ENCODE data around the gene ING5. TPM values are rescaled to one million over a fixed set of nuclear protein-coding genes. Genes with fewer than 3 reads are reported as not detected.

Gene ING5
- total RNA-seq, 1 experiment from 2014 or later, result 45.9 TPM

DNA sequence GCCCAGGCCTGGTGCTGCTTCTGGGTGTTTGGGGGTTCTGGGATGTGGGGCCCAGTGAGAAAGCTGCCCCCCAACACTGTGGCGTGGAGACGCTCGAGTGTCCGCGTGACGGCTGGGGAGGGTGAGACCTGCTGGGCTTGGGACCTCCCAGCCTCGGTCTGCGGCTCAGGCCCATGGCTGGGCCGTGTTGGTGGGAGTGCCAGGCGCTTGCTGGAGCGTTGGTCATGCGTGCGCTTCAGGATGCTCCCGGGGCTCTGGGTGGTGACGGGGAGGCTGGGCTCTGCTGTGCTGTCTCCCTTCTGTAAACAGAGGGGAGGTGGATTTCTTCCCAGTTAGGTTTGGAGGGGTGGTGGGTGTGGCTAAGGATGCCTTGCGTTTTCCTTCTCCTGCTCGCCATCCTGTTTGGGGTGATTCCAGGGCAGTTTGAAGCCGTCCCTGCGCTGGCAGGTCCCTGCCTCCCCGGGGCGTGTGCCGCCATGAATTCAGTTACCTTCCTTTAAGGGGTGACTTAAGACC is 75.4 kb downstream of the ING5 start:
- no peak overlapping the region; the same call in 1 of the 2 replicates for H3K27ac ChIP-seq (ENCODE audit: low read depth, low read length)
- TF ChIP-seq ELF1 (IDR thresholded peaks at IDR 0.05; ENCODE audit: borderline replicate concordance, low read depth) (no peak), ZNF274 (IDR thresholded peaks at IDR 0.05; ENCODE audit: low read depth, low read length) (no peak), EGR1 (IDR thresholded peaks at IDR 0.05; ENCODE audit: low read depth) (no peak), RAD21 (IDR thresholded peaks at IDR 0.05; ENCODE audit: low read depth) (no peak), SRF (IDR thresholded peaks at IDR 0.05; ENCODE audit: low read depth) (no peak), TCF7L2 (IDR thresholded peaks at IDR 0.05; ENCODE audit: borderline replicate concordance, extremely low read depth, insufficient read depth, insufficient read length) (no peak), SIN3A (IDR thresholded peaks at IDR 0.05; ENCODE audit: low read depth) (no peak), JUND (IDR thresholded peaks at IDR 0.05) (no peak), FOSL1 (IDR thresholded peaks at IDR 0.05; ENCODE audit: low read depth) (no peak), YY1 (IDR thresholded peaks at IDR 0.05; ENCODE audit: extremely low read depth, insufficient replicate concordance, low read depth, low read length) (no peak)
- TF ChIP-seq, protein P1, sequence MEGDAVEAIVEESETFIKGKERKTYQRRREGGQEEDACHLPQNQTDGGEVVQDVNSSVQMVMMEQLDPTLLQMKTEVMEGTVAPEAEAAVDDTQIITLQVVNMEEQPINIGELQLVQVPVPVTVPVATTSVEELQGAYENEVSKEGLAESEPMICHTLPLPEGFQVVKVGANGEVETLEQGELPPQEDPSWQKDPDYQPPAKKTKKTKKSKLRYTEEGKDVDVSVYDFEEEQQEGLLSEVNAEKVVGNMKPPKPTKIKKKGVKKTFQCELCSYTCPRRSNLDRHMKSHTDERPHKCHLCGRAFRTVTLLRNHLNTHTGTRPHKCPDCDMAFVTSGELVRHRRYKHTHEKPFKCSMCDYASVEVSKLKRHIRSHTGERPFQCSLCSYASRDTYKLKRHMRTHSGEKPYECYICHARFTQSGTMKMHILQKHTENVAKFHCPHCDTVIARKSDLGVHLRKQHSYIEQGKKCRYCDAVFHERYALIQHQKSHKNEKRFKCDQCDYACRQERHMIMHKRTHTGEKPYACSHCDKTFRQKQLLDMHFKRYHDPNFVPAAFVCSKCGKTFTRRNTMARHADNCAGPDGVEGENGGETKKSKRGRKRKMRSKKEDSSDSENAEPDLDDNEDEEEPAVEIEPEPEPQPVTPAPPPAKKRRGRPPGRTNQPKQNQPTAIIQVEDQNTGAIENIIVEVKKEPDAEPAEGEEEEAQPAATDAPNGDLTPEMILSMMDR (IDR thresholded peaks at IDR 0.05 in 2 of 3, conservative IDR thresholded peaks at IDR 0.05 in 1 of 3; ENCODE audit: borderline replicate concordance in 1 of 3, insufficient read depth in 1 of 3, low read depth in 2 of 3, low read length in 2 of 3), result no peak
- TF ChIP-seq, protein P2, sequence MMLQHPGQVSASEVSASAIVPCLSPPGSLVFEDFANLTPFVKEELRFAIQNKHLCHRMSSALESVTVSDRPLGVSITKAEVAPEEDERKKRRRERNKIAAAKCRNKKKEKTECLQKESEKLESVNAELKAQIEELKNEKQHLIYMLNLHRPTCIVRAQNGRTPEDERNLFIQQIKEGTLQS (IDR thresholded peaks at IDR 0.05), result no peak
- no peak overlapping the region for H3K4me2 ChIP-seq (ENCODE audit: low read length)
- no peak overlapping the region for H2AFZ ChIP-seq (ENCODE audit: low read depth, low read length, poor library complexity, severe bottlenecking)
- DNase-seq (ENCODE audit: low read depth, low spot score), result no peak
- no peaks in the 10 kb centered on the region for H4K20me1 ChIP-seq (ENCODE audit: insufficient read depth)
- H3K9me2 ChIP-seq (ENCODE audit: insufficient read depth), result no peaks in the 10 kb centered on the region; the same call in 1 of the 2 replicates
- H3K27me3 ChIP-seq (ENCODE audit: insufficient read depth, low read length), result no peaks in the 10 kb centered on the region
- ChIA-PET RAD21 (ENCODE audit: low non-redundant PET in 1 of 2, low total read pairs in 2 of 2, uncharacterized antibody in 2 of 2, unreplicated experiment in 2 of 2) (no interaction called here), POLR2A (no interaction called here), CTCF (no interaction called here)
- no peak for ATAC-seq
- no TSS peak for BruUV-seq (replicated peaks)
- H3K9me3 ChIP-seq (ENCODE audit: control insufficient read depth in 1 of 2, insufficient read depth in 1 of 2, low read depth in 1 of 2, low read length in 2 of 2), result no peaks in the 10 kb centered on the region
- H3K4me1 ChIP-seq (ENCODE audit: control insufficient read depth in 1 of 2, insufficient read depth in 2 of 2, low read length in 2 of 2), result peaks cover 16 to 31% of the 10 kb centered on the region in 2 experiments
- no peaks in the 10 kb centered on the region for H3K36me3 ChIP-seq (ENCODE audit: control insufficient read depth in 1 of 2, insufficient read depth in 2 of 2, low read length in 2 of 2)
- no peaks in the 10 kb centered on the region for H3K79me2 ChIP-seq (ENCODE audit: insufficient read depth, low read length)
- H3K4me3 ChIP-seq (replicated peaks in 1 of 2; ENCODE audit: low read depth in 1 of 2, low read length in 2 of 2), result no peak overlapping the region
- no peak overlapping the region for H3K9ac ChIP-seq (ENCODE audit: low read length)
- intact Hi-C loops (cut with micrococcal nuclease), result no loop called here
